ENCODE data around the gene IQCN. TPM values are rescaled to one million over a fixed set of nuclear protein-coding genes. Genes with fewer than 3 reads are reported as not detected.

IQCN gene
- total RNA-seq, 1 donor: 7.7 TPM

DNA sequence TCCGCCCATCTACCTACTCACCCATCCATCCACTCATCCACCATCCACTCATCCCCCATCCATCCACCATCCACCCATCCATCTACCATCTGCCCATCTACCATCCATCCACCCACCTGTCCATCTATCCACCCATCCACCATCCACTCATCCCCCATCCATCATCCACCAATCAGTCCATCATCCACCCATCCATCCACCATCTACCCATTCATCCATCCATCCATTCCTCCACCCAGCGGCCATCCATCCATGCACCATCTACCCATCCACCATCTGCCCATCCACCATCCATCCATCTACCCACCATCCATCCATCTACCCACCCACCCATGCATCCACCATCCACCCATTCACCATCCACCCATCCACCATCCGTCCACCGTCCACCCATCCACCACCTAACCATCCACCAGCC, 20.8 kb upstream of the IQCN start:
- no peak overlapping the region for H3K4me3 ChIP-seq (ENCODE audit: low read length)
- H3K4me1 ChIP-seq (ENCODE audit: insufficient read depth, low read length): peaks cover 41% of the 10 kb centered on the region
- no peaks in the 10 kb centered on the region for H3K9me3 ChIP-seq (ENCODE audit: low read depth, low read length)
- H3K27me3 ChIP-seq (ENCODE audit: insufficient read depth, low read length): no peaks in the 10 kb centered on the region

GRCh38 chr19:18294467-18294864, 20.2 kb upstream of the IQCN start:
- H3K4me1 ChIP-seq (ENCODE audit: insufficient read depth, low read length): peaks cover 47% of the 10 kb centered on the region
- H3K27me3 ChIP-seq (ENCODE audit: insufficient read depth, low read length): no peaks in the 10 kb centered on the region

GRCh38 chr19:18293642-18294466, 19.6 kb upstream of the IQCN start:
- H3K9me3 ChIP-seq (ENCODE audit: low read depth, low read length): no peaks in the 10 kb centered on the region
- no peaks in the 10 kb centered on the region for H3K27me3 ChIP-seq (ENCODE audit: insufficient read depth, low read length)
- no peak overlapping the region for H3K4me3 ChIP-seq (ENCODE audit: low read length)
- peaks cover 52% of the 10 kb centered on the region for H3K4me1 ChIP-seq (ENCODE audit: insufficient read depth, low read length)

More at GRCh38 chr19:18294467-18294864, 20.2 kb upstream of the IQCN start:
- no peak overlapping the region for H3K4me3 ChIP-seq (ENCODE audit: low read length)
- H3K9me3 ChIP-seq (ENCODE audit: low read depth, low read length): no peaks in the 10 kb centered on the region

GRCh38 chr19:18292810-18293641, 18.8 kb upstream of the IQCN start:
- no peaks in the 10 kb centered on the region for H3K27me3 ChIP-seq (ENCODE audit: insufficient read depth, low read length)
- peaks cover 59% of the 10 kb centered on the region for H3K4me1 ChIP-seq (ENCODE audit: insufficient read depth, low read length)
- no peaks in the 10 kb centered on the region for H3K9me3 ChIP-seq (ENCODE audit: low read depth, low read length)
- H3K4me3 ChIP-seq (ENCODE audit: low read length): peak overlapping the region; percentile 74

GRCh38 chr19:18292462-18292809, 18.2 kb upstream of the IQCN start:
- Histone ChIP-seq H3K4me3 (ENCODE audit: low read length) (peak overlapping the region; percentile 74), H3K4me1 (ENCODE audit: insufficient read depth, low read length) (peaks cover 62% of the 10 kb centered on the region), H3K27me3 (ENCODE audit: insufficient read depth, low read length) (no peaks in the 10 kb centered on the region), H3K9me3 (ENCODE audit: low read depth, low read length) (no peaks in the 10 kb centered on the region)

DNA sequence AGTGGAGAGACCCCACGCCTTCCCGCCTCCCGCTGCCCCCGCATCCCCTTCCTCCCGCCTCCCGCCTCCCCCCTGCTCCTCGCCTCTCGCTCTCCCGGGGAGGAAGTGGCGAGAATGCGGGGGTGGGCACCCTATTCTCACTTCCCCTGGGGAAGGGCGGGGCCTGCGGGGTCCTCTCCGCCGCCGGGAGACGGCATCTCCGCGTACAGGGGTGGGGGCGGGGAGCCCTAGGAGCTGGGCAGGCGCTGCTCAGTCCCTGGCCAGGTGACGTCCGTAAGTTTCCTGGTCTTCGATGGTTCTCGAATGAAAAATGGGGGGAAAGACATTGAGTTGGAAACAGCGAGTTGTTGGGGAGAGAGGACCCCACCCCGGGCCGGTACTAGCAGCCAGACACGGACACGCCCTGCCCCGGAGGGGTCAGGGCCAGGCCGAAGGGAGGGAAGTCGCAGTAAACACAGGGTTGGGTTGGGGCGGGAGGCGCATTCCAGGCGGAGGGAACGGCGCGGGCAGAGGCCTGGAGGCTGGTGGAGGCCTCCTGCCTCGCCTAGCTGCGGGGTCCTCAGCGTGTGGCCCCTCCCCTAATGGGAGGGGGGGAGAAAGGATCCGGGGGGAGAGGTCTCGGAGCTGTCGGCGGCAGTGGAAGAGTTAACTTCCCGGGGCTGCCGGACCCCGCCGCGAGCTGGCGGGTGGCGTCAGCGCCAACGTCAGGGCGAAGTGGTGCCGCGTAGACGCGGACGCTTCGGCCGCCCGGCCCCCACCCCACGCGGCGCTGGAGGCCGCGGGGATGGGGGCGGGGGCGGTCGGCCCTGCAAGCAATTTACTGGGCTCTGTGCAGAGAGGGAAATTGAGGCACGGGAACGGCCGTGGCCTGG, 17.6 kb upstream of the IQCN start:
- no peaks in the 10 kb centered on the region for H3K9me3 ChIP-seq (ENCODE audit: low read depth, low read length)
- peaks cover 62% of the 10 kb centered on the region for H3K4me1 ChIP-seq (ENCODE audit: insufficient read depth, low read length)
- no peaks in the 10 kb centered on the region for H3K27me3 ChIP-seq (ENCODE audit: insufficient read depth, low read length)
- peak overlapping the region; percentile 74 for H3K4me3 ChIP-seq (ENCODE audit: low read length)

DNA sequence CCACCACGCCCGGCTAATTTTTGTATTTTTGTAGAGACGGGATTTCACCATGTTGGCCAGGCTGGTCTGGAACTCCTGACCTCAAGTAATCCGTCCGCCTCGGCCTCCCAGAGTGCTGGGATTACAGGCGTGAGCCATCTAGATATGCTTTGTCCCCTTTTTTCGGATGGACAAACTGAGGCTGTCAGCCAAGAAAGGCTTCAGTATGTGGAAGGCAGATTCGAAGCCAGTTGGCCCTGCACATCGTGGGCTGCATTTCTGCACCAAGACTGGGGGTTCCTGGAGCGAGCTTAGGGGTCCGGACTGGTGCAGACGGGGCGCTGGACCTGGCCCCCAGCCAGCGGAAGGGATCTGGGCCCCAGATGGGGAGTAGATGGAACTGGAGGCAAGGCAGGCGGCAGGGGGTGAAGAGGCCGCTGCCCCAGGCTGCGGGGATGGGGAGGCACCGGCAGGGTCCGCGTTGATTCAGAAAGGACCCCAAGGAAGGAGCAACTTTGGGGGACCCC, 16.8 kb upstream of the IQCN start:
- H3K9me3 ChIP-seq (ENCODE audit: low read depth, low read length): no peaks in the 10 kb centered on the region
- no peaks in the 10 kb centered on the region for H3K27me3 ChIP-seq (ENCODE audit: insufficient read depth, low read length)
- peak overlapping the region; percentile 74 for H3K4me3 ChIP-seq (ENCODE audit: low read length)
- H3K4me1 ChIP-seq (ENCODE audit: insufficient read depth, low read length): peaks cover 62% of the 10 kb centered on the region

DNA sequence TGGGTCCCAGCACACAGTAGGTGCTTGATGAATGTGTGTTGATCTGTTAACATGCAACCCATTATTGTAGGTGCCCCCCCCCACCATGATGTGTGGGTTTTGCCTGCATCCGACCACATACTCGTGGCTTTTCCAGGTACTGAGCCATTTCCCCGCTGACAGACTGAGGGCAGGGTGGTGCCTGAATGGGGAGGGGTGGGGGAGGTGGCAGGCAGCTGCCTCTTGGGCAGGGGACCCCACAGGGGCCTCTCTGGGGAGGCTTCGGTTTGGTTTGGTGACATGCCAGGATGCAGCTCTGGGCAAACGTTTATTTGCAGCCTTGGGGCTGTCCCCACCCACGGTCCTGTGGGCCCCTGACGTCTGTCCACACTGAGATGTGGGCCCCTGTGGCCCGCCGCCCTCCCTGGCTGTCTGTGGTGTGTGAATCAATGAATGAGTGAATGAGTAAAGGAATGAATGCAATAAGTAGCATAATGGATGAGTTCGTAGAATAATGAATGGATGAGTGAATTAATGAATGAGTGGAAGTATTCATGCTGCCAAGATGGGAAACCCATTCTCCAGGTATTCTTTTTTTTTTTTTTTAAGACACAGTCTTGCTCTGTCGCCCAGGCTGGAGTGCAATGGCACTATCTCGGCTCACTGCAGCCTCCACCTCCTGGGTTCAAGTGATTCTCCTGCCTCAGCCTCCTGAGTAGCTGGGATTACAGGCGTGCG, 16.2 kb upstream of the IQCN start:
- Histone ChIP-seq H3K4me1 (ENCODE audit: insufficient read depth, low read length) (peaks cover 63% of the 10 kb centered on the region), H3K27me3 (ENCODE audit: insufficient read depth, low read length) (no peaks in the 10 kb centered on the region), H3K4me3 (ENCODE audit: low read length) (no peak overlapping the region), H3K9me3 (ENCODE audit: low read depth, low read length) (no peaks in the 10 kb centered on the region)

DNA sequence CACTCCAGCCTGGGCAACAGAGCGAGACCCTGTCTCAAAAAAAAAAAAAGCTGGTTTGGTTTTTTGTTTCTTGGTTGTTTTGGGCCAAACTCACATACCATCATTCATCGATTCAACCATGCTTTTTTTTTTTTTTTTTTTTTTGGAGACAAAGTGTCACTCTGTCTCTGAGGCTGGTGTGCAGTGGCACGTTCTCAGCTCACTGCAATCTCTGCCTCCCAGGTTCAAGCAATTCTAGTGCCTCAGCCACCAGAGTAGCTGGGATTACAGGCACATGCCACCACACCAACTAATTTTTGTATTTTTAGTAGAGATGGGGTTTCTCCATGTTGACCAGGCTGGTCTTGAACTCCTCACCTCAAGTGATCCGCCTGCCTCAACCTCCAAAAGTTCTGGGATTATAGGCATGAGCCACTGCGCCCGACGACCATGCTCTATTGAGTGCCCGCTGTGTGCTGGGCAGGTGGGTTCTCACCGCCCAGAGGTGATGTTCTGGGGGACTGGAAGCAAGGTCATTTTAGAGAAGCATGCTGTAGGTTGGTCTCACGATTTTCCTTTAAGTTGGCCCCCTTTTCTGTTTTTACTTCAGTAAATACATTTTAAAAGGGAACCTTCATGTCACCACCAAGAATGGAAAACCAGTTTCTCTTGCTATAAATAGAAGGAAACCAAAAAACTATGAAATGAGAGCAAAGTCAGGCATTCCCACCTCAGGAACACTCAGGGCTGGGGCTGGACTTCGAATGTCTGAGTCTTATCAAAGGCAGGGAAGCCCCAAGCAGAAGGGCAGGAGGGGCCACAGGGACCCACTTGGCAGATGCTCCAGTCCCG, 15.4 kb upstream of the IQCN start:
- H3K4me3 ChIP-seq (ENCODE audit: low read length): no peak overlapping the region
- H3K9me3 ChIP-seq (ENCODE audit: low read depth, low read length): no peaks in the 10 kb centered on the region
- no peaks in the 10 kb centered on the region for H3K27me3 ChIP-seq (ENCODE audit: insufficient read depth, low read length)
- H3K4me1 ChIP-seq (ENCODE audit: insufficient read depth, low read length): peaks cover 68% of the 10 kb centered on the region

- Histone ChIP-seq H3K4me1 (ENCODE audit: insufficient read depth, low read length) (peaks cover 60% of the 10 kb centered on the region), H3K27me3 (ENCODE audit: insufficient read depth, low read length) (no peaks in the 10 kb centered on the region), H3K4me3 (ENCODE audit: low read length) (no peak overlapping the region), H3K9me3 (ENCODE audit: low read depth, low read length) (no peaks in the 10 kb centered on the region)
These were observed 13.9 kb upstream of the IQCN start for GRCh38 chr19:18287836-18288772.

GRCh38 chr19:18286973-18287635, 12.9 kb upstream of the IQCN start:
- no peaks in the 10 kb centered on the region for H3K27me3 ChIP-seq (ENCODE audit: insufficient read depth, low read length)
- no peak overlapping the region for H3K4me3 ChIP-seq (ENCODE audit: low read length)
- peaks cover 62% of the 10 kb centered on the region for H3K4me1 ChIP-seq (ENCODE audit: insufficient read depth, low read length)
- no peaks in the 10 kb centered on the region for H3K9me3 ChIP-seq (ENCODE audit: low read depth, low read length)

GRCh38 chr19:18284712-18285360, 10.6 kb upstream of the IQCN start:
- peaks cover 48% of the 10 kb centered on the region for H3K4me1 ChIP-seq (ENCODE audit: insufficient read depth, low read length)
- no peak overlapping the region for H3K4me3 ChIP-seq (ENCODE audit: low read length)
- H3K27me3 ChIP-seq (ENCODE audit: insufficient read depth, low read length): no peaks in the 10 kb centered on the region
- H3K9me3 ChIP-seq (ENCODE audit: low read depth, low read length): no peaks in the 10 kb centered on the region

Data from mononuclear cell (primary cell).